Common myeloid progenitor, CD34-positive (primary cell): Measurements from ENCODE around the gene MTHFD2.
"Not testable (repeated sequence)": the region's sequence is repeated elsewhere in the genome, so short reads cannot be mapped to it uniquely, and the experiment has no call there.

Experiments used
- CTCF ChIA-PET: fragments of 350-600 bp; sonication (Branson Sonifier 250); formaldehyde crosslinking; loops from one replicate; lab custom pipeline; 2021; ENCODE audit warnings: antibody characterized with exemption; lab: Charles Lee
- POLR2A ChIA-PET: fragments of 350-600 bp; sonication (Branson Sonifier 250); formaldehyde crosslinking; loops from one replicate; lab custom pipeline; 2021; ENCODE audit warnings: antibody characterized with exemption; lab: Charles Lee
- DNase-seq, 3 donors: peaks; one replicate each; pipeline versions ENCODE4 v3.0.0 to v3.0.0-alpha.2; 2013
- H3K27ac ChIP-seq, 2 experiments: 1 replicate in 1 of 2; 2 replicates in 1 of 2; pipeline ENCODE4 v1.7.0; 2013; ENCODE audit warnings: inconsistent platforms in 2 of 2, low read length in 2 of 2, mild to moderate bottlenecking in 2 of 2, low read depth in 1 of 2, moderate library complexity in 1 of 2; ENCODE audit not compliant: severe bottlenecking in 2 of 2, insufficient read depth in 1 of 2, poor library complexity in 1 of 2
- H3K27me3 ChIP-seq, 5 experiments: replicated peaks in 2 of 5; 1 replicate in 3 of 5; 2 replicates in 2 of 5; pipeline versions ENCODE4 v1.6.1 to v1.7.0; 2013; ENCODE audit warnings: low read length in 4 of 5, mild to moderate bottlenecking in 2 of 5, moderate library complexity in 2 of 5, inconsistent platforms in 1 of 5; ENCODE audit not compliant: insufficient read depth in 5 of 5, control insufficient read depth in 4 of 5
- H3K36me3 ChIP-seq, 4 experiments: 1 replicate in 2 of 4; 2 replicates in 2 of 4; pipeline versions ENCODE4 v1.6.1 to v1.7.0; 2013; ENCODE audit warnings: low read length in 3 of 4, control low read depth in 1 of 4, mild to moderate bottlenecking in 1 of 4; ENCODE audit not compliant: control insufficient read depth in 4 of 4, insufficient read depth in 4 of 4
- H3K4me1 ChIP-seq, 4 experiments: 1 replicate in 3 of 4; 2 replicates in 1 of 4; pipeline versions ENCODE4 v1.6.1 to v1.7.1; 2013; ENCODE audit warnings: low read length in 3 of 4, mild to moderate bottlenecking in 3 of 4, control low read depth in 1 of 4, inconsistent platforms in 1 of 4, moderate library complexity in 1 of 4; ENCODE audit not compliant: control insufficient read depth in 4 of 4, insufficient read depth in 4 of 4; ENCODE audit errors: control extremely low read depth in 1 of 4
- H3K4me3 ChIP-seq, 7 experiments: 1 replicate in 4 of 7; 2 replicates in 3 of 7; pipeline versions ENCODE4 v1.5.1 to v1.7.0; 2013; ENCODE audit warnings: mild to moderate bottlenecking in 7 of 7, low read length in 6 of 7, moderate library complexity in 6 of 7, inconsistent platforms in 2 of 7, low read depth in 2 of 7, control low read depth in 1 of 7; ENCODE audit not compliant: insufficient read depth in 4 of 7, control insufficient read depth in 1 of 7; ENCODE audit errors: extremely low read depth in 1 of 7
- H3K9me3 ChIP-seq, 5 experiments: 1 replicate in 4 of 5; 2 replicates in 1 of 5; pipeline versions ENCODE4 v1.6.1 to v1.7.1; 2013; ENCODE audit warnings: low read length in 4 of 5, mild to moderate bottlenecking in 2 of 5, inconsistent platforms in 1 of 5, low read depth in 1 of 5, moderate library complexity in 1 of 5; ENCODE audit not compliant: control insufficient read depth in 4 of 5, insufficient read depth in 2 of 5; ENCODE audit errors: control extremely low read depth in 1 of 5
- WGBS: methylation state at CpG from one replicate; pipeline ENCODE4 v1.1.5; 2013; ENCODE audit not compliant: insufficient coverage; 5-methylcytosine and 5-hydroxymethylcytosine counted together

Gene MTHFD2

DNA sequence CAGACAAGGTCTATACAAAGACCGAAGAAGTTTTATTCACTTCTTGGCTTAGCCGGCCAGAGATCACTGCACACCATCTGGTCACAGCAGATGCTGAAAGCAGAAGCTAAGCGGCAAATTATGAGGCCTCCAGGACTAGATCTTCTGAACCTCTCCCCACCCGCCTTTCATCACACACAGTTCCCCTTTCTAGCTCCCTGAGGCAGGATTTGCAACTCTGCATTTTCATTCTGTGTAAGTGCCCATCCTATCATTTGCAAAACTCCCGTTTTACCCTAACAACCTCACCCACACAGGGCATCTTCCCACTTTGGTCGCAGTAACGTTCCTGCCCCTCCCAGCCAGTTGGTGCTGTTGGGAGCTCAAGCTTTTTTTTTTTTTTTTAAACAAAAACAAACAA is 16.7 kb upstream of the MTHFD2 start:
- peak overlapping the region in 1 of 2 experiments; percentile 27 for H3K27ac ChIP-seq
- H3K36me3 ChIP-seq: peaks cover 0 to 4% (median under 1%) of the 10 kb centered on the region in 4 experiments
- H3K9me3 ChIP-seq: no peaks in the 10 kb centered on the region
- H3K4me3 ChIP-seq: peak overlapping the region in 2 of 7 experiments; percentile 36 to 54
- DNase-seq: peak; percentile 84 to 97 (median 97)
- WGBS: 0% methylated on average over 3 of the region's 7 CpGs
- ChIA-PET CTCF (interaction anchor here (0.9 to 5.1 kb wide), 8 partner anchors 10 to 358 kb away, joined by 3 to 39 read pairs (median 5); partner anchors contain the start of gene MTHFD2), POLR2A (interaction anchor here (0.7 to 2.0 kb wide), 3 partner anchors 17 to 96 kb away, joined by 3 to 12 read pairs (median 4); partner anchors contain the start of gene MTHFD2)
- H3K27me3 ChIP-seq: no peaks in the 10 kb centered on the region
- peaks cover 18 to 52% (median 29%) of the 10 kb centered on the region in 4 experiments for H3K4me1 ChIP-seq

DNA sequence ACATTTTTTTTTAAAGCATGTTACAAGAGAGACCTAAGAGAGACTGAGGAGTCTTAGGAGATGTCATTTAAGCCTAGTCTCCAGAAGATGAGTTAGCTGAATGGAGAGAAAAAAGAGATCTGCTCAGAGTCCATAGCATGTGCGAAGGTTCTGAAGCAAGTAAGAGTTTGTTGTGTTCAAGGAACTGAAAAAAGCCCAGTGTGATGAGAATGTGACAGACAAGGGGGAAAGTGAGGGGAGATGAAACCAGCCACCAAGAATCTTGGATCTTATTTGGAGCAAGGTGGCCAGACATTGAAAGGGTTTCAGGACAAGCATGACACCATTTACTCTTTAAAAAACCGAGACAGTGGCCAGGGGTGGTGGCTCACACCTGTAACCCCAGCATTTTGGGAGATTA is 14.5 kb upstream of the MTHFD2 start:
- Histone ChIP-seq H3K4me3 (no peak overlapping the region), H3K27me3 (no peaks in the 10 kb centered on the region), H3K9me3 (no peaks in the 10 kb centered on the region), H3K27ac (no peak overlapping the region), H3K36me3 (no peaks in the 10 kb centered on the region), H3K4me1 (peaks cover 11 to 52% (median 24%) of the 10 kb centered on the region in 4 experiments)
- no peak for DNase-seq
- WGBS: 96% methylated on average over 2 of the region's 2 CpGs
- ChIA-PET CTCF (interaction anchor here (0.8 to 2.3 kb wide), 5 partner anchors 9 to 29 kb away, joined by 3 to 11 read pairs (median 4); no protein-coding TSS in a partner anchor), POLR2A (no interaction called here)

DNA sequence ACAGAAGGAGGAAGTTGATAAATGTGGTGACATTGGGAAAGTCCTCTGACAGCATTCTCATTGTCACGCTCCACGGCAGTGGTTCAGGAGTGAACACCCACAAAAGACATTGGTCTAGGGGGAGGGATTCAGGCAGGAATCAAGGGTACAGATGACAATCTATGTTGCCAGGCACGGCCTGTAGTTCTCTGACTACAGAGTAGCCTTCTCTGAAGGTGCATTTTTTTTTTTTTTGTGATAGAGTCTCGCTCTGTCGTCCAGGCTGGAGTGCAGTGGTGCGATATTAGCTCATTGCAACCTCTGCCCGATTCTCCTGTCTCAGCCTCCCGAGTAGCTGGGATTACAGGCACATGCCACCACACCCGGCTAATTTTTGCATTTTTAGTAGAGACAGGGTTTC is 12.4 kb upstream of the MTHFD2 start:
- ChIA-PET CTCF (interaction anchor here (0.7 kb wide), 1 partner anchor 217 kb away, joined by 3 read pairs; no protein-coding TSS in a partner anchor), POLR2A (interaction anchor here (1.0 kb wide), 1 partner anchor 20 kb away, joined by 6 read pairs; no protein-coding TSS in a partner anchor)
- Histone ChIP-seq H3K27ac (peak overlapping the region in 1 of 2 experiments; percentile 58), H3K4me1 (peaks cover 11 to 40% (median 18%) of the 10 kb centered on the region in 4 experiments), H3K27me3 (no peaks in the 10 kb centered on the region), H3K4me3 (peak overlapping the region in 1 of 7 experiments; percentile 25), H3K9me3 (no peaks in the 10 kb centered on the region), H3K36me3 (no peaks in the 10 kb centered on the region)
- DNase-seq: peak; percentile 98 to 99 (median 98)
- WGBS: 40% methylated on average over 5 of the region's 9 CpGs

DNA sequence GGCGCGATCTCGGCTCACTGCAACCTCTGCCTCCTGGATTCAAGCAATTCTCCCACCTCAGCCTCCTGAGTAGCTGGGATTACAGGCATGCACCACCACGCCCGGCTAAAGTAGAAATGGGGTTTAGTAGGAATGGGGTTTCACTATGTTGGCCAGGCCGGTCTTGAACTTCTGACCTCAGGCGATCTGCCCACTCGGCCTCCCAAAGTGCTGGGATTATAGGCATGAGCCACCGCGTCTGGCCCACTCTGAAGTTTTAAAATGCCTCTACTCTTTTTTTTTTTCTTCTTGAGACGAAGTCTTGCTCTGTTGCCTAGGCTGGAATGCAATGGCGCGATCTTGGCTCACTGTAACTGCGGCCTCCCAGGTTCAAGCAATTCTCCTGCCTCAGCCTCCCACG is 11.7 kb upstream of the MTHFD2 start:
- CTCF ChIA-PET: interaction anchor here (0.7 kb wide), 1 partner anchor 217 kb away, joined by 3 read pairs; no protein-coding TSS in a partner anchor
- not testable (repeated sequence) for H3K9me3 ChIP-seq

DNA sequence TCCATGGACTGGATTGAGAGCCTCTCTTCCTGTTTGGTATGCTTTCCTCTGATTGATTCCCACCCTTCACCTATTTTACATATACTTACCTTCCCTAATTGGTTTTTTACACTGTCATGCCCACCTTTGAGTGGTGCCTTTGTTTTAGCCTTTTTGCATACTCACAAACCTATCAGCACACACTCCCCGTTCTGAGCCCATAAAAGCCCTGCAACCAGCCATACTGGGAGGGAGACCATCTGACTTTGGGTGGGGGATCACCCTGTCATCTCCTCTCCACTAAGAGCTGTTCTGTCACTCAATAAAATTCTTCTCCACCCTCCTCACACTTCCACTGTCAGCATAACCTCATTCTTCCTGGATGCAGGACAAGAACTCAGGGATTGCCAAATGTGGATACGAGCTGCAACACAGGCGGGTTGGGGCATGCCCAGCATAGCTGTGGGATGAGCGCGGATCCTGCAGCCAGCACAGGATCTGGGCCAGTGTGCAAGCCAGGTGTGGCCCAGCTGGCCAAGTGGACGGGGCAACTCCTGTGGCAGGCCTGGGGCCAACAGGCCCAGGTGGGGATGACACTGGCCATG is 10.3 kb upstream of the MTHFD2 start:
- Histone ChIP-seq H3K4me1 (peaks cover 3 to 26% (median 7%) of the 10 kb centered on the region in 4 experiments), H3K36me3 (no peaks in the 10 kb centered on the region), H3K27me3 (no peaks in the 10 kb centered on the region), H3K4me3 (no peak overlapping the region), H3K9me3 (no peaks in the 10 kb centered on the region), H3K27ac (no peak overlapping the region)
- 96% methylated on average over 5 of the region's 6 CpGs for WGBS
- POLR2A ChIA-PET: interaction anchor here (1.2 kb wide), 1 partner anchor 10 kb away, joined by 3 read pairs; the partner anchor contains the start of gene MTHFD2
- no peak for DNase-seq
- CTCF ChIA-PET: interaction anchor here (0.9 to 1.5 kb wide), 3 partner anchors 9 to 18 kb away, joined by 3 to 6 read pairs (median 4); partner anchors contain the start of gene MOB1A

More for the DNA sequence above, 11.7 kb upstream of the MTHFD2 start:
- not testable (repeated sequence) for H3K27me3 ChIP-seq, DNase-seq, H3K36me3 ChIP-seq
- peaks cover 9 to 33% (median 12%) of the 10 kb centered on the region in 4 experiments for H3K4me1 ChIP-seq
- peak overlapping the region in 1 of 2 experiments; percentile 58 for H3K27ac ChIP-seq
- POLR2A ChIA-PET: interaction anchor here (1.2 kb wide), 1 partner anchor 11 kb away, joined by 3 read pairs; the partner anchor contains the start of gene MTHFD2
- 99% methylated on average over 9 of the region's 15 CpGs for whole genome bisulfite sequencing
- H3K4me3 ChIP-seq: peak overlapping the region in 1 of 7 experiments; percentile 25

DNA sequence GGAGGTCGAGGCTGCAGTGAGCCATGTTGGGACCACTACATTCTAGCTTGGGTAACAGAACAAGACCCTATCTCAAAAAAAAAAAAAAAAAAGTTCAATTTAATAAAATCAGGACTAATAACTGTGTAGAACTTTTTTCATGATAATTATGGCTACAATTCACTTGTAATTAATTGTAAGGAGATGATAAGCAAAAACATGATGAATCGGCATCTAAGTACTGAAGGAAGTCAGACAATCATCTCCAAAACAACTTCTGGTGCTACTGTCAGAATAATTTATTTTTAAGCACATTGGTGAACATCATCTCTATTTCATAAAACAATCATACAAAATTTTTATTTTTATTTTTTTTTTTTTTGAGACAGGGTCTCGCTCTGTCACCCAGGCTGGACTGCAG is 9.7 kb upstream of the MTHFD2 start:
- POLR2A ChIA-PET: no interaction called here
- DNase-seq: no peak
- no peaks in the 10 kb centered on the region for H3K27me3 ChIP-seq
- CTCF ChIA-PET: interaction anchor here (0.9 to 1.5 kb wide), 3 partner anchors 8 to 17 kb away, joined by 3 to 6 read pairs (median 4); partner anchors contain the start of gene MOB1A
- H3K9me3 ChIP-seq: no peaks in the 10 kb centered on the region
- no peak overlapping the region for H3K27ac ChIP-seq
- H3K36me3 ChIP-seq: no peaks in the 10 kb centered on the region
- H3K4me3 ChIP-seq: no peak overlapping the region
- H3K4me1 ChIP-seq: peaks cover 3 to 26% (median 6%) of the 10 kb centered on the region in 4 experiments
- WGBS: 100% methylated on average over 2 of the region's 3 CpGs
